HCT116 (cell line): ENCODE data around the gene UBE3C. TPM values are rescaled to one million over a fixed set of nuclear protein-coding genes. Genes with fewer than 3 reads are reported as not detected.
"Not testable (repeated sequence)": the region's sequence is repeated elsewhere in the genome, so short reads cannot be mapped to it uniquely, and the experiment has no call there.

Experiments
- ATAC-seq: fragments of 200-7000 bp; cut with Tn5 transposase; 2 replicates; pipeline ENCODE4 v1.9.1; 2020; ENCODE audit warnings: mild to moderate bottlenecking, moderate library complexity
- BruUV-seq: library from RNA; stranded (reverse); fragments of 400-500 nt; replicated peaks from 2 replicates; lab custom pipeline; 2021; lab: Mats Ljungman, UMichigan
- CTCF ChIA-PET: fragments of 300-600 bp; sonication (Branson Sonifier 250); formaldehyde crosslinking; loops from one replicate; lab custom pipeline; 2021; ENCODE audit warnings: antibody characterized with exemption; lab: Charles Lee
- POLR2A ChIA-PET: fragments of 300-600, 350-600 bp; sonication (Branson Sonifier 250); formaldehyde crosslinking; loops from one replicate; lab custom pipeline; 2021; ENCODE audit warnings: antibody characterized with exemption; lab: Charles Lee
- RAD21 ChIA-PET, 2 experiments: fragments of 300-600 bp; sonication (Branson Sonifier 250); formaldehyde crosslinking; loops; one replicate each; lab custom pipeline; 2023; ENCODE audit warnings: low total read pairs in 2 of 2; ENCODE audit not compliant: uncharacterized antibody in 2 of 2, unreplicated experiment in 2 of 2, low non-redundant PET in 1 of 2; lab: Charles Lee
- DNase-seq: peaks from one replicate; pipeline ENCODE4 v3.0.0-alpha.2; 2010; ENCODE audit warnings: low read depth, low spot score
- H2AFZ ChIP-seq: fragments of 200-600 bp; shearing (Covaris generic), sonication (generic); 2 replicates; pipeline ENCODE4 v1.6.1; 2017; ENCODE audit warnings: low read depth, mixed run types, mixed read lengths, antibody characterized with exemption, low read length; ENCODE audit not compliant: poor library complexity, severe bottlenecking
- H3K27ac ChIP-seq: 2 replicates; pipeline ENCODE4 v1.5.1; 2012; ENCODE audit warnings: low read depth, low read length
- H3K27me3 ChIP-seq: fragments of 200-600 bp; sonication (generic); 2 replicates; pipeline ENCODE4 v1.6.1; 2016; ENCODE audit warnings: mixed run types, low read length, mixed read lengths; ENCODE audit not compliant: insufficient read depth
- H3K36me3 ChIP-seq, 2 experiments: fragments of 200-500 bp in 1 of 2; fragments of 200-600 bp in 1 of 2; sonication (Bioruptor generic) in 1 of 2; sonication (generic) in 1 of 2; 2 replicates each; pipeline versions ENCODE4 v1.5.1 to v1.6.1; 2014 to 2016; ENCODE audit warnings: low read length in 2 of 2, inconsistent platforms in 1 of 2, mixed read lengths in 1 of 2, mixed run types in 1 of 2; ENCODE audit not compliant: insufficient read depth in 2 of 2, control insufficient read depth in 1 of 2
- H3K4me1 ChIP-seq, 2 experiments: fragments of 200-600 bp in 1 of 2; sonication (generic) in 1 of 2; 2 replicates each; pipeline versions ENCODE4 v1.5.1 to v1.6.1; 2012 to 2017; ENCODE audit warnings: low read length in 2 of 2, inconsistent platforms in 1 of 2, mild to moderate bottlenecking in 1 of 2, mixed read lengths in 1 of 2, mixed run types in 1 of 2, moderate library complexity in 1 of 2; ENCODE audit not compliant: insufficient read depth in 2 of 2, control insufficient read depth in 1 of 2
- H3K4me2 ChIP-seq: fragments of 200-600 bp; sonication (generic); 2 replicates; pipeline ENCODE4 v1.6.1; 2017; ENCODE audit warnings: mixed run types, low read length, mixed read lengths
- H3K4me3 ChIP-seq, 2 experiments: fragments of 200-600 bp in 1 of 2; sonication (generic) in 1 of 2; replicated peaks in 1 of 2; 2 replicates each; pipeline ENCODE4 v1.5.1; 2011 to 2016; ENCODE audit warnings: low read length in 2 of 2, control low read depth in 1 of 2, low read depth in 1 of 2, mild to moderate bottlenecking in 1 of 2, mixed read lengths in 1 of 2, mixed run types in 1 of 2
- H3K79me2 ChIP-seq: fragments of 200-600 bp; sonication (generic); 2 replicates; pipeline ENCODE4 v1.6.1; 2017; ENCODE audit warnings: mild to moderate bottlenecking, mixed run types, low read length, moderate library complexity, mixed read lengths; ENCODE audit not compliant: insufficient read depth
- H3K9ac ChIP-seq: fragments of 200-600 bp; sonication (generic); 2 replicates; pipeline ENCODE4 v1.6.1; 2016; ENCODE audit warnings: low read length, mixed read lengths
- H3K9me2 ChIP-seq: fragments of 200-600 bp; sonication (generic), shearing (Covaris generic); 2 replicates; pipeline ENCODE4 v1.6.1; 2017; ENCODE audit warnings: mixed run types, mild to moderate bottlenecking, moderate library complexity; ENCODE audit not compliant: insufficient read depth
- H3K9me3 ChIP-seq, 2 experiments: fragments of 200-500 bp in 1 of 2; fragments of 200-600 bp in 1 of 2; sonication (Bioruptor generic) in 1 of 2; sonication (generic) in 1 of 2; 2 replicates each; pipeline ENCODE4 v1.6.1; 2014 to 2017; ENCODE audit warnings: low read length in 2 of 2, mixed read lengths in 2 of 2, inconsistent platforms in 1 of 2, low read depth in 1 of 2, mild to moderate bottlenecking in 1 of 2, mixed run types in 1 of 2, moderate library complexity in 1 of 2; ENCODE audit not compliant: control insufficient read depth in 1 of 2, insufficient read depth in 1 of 2
- H4K20me1 ChIP-seq: fragments of 200-600 bp; sonication (generic), shearing (Covaris generic); 2 replicates; pipeline ENCODE4 v1.6.1; 2017; ENCODE audit warnings: mixed run types, mild to moderate bottlenecking, moderate library complexity; ENCODE audit not compliant: insufficient read depth
- CBX3 ChIP-seq: IDR thresholded peaks from 2 replicates; pipeline ENCODE4 v1.6.1; 2012; ENCODE audit warnings: low read depth
- CEBPB ChIP-seq: IDR thresholded peaks from 2 replicates; pipeline ENCODE4 v1.6.1; 2012; ENCODE audit warnings: low read depth
- EGR1 ChIP-seq: IDR thresholded peaks from 2 replicates; pipeline ENCODE4 v1.6.1; 2012; ENCODE audit warnings: low read depth
- ELF1 ChIP-seq: IDR thresholded peaks from 2 replicates; pipeline ENCODE4 v1.6.1; 2012; ENCODE audit warnings: low read depth, borderline replicate concordance
- EZH2 ChIP-seq: fragments of 200-600 bp; sonication (generic); IDR thresholded peaks from 2 replicates; pipeline ENCODE4 v1.6.1; 2017; ENCODE audit warnings: antibody characterized with exemption, mixed run types
- EZH2phosphoT487 ChIP-seq: fragments of 200-600 bp; IDR thresholded peaks from 2 replicates; pipeline ENCODE4 v1.6.1; 2018; ENCODE audit warnings: antibody characterized with exemption, borderline replicate concordance
- FOSL1 ChIP-seq: IDR thresholded peaks from 2 replicates; pipeline ENCODE4 v1.6.1; 2012; ENCODE audit warnings: low read depth
- JUND ChIP-seq: IDR thresholded peaks from 2 replicates; pipeline ENCODE4 v1.6.1; 2012
- POLR2A ChIP-seq: IDR thresholded peaks from 2 replicates; pipeline ENCODE4 v1.7.0; 2011; ENCODE audit warnings: borderline replicate concordance; ENCODE audit not compliant: insufficient read depth, insufficient read length; ENCODE audit errors: extremely low read depth
- POLR2AphosphoS5 ChIP-seq: IDR thresholded peaks from 2 replicates; pipeline ENCODE4 v1.6.1; 2011; ENCODE audit warnings: mild to moderate bottlenecking, low read depth, low read length, moderate library complexity
- SRF ChIP-seq: IDR thresholded peaks from 2 replicates; pipeline ENCODE4 v1.6.1; 2012; ENCODE audit warnings: low read depth
- TCF7L2 ChIP-seq: IDR thresholded peaks from 2 replicates; pipeline ENCODE4 v1.7.0; 2011; ENCODE audit warnings: borderline replicate concordance, inconsistent platforms; ENCODE audit not compliant: insufficient read depth, insufficient read length; ENCODE audit errors: extremely low read depth
- ZNF274 ChIP-seq: fragments of 200-500 bp; sonication (Bioruptor generic); IDR thresholded peaks from 2 replicates; pipeline ENCODE4 v1.6.1; 2014; ENCODE audit warnings: mild to moderate bottlenecking, low read depth, low read length, inconsistent platforms
- intact Hi-C: fragments of 100-400 bp; cut with micrococcal nuclease; formaldehyde crosslinking; loops from 2 replicates; pipeline ENCODE4 v1.10.0; 2022
- total RNA-seq: library from RNA; stranded (reverse); gene quantifications from one replicate; pipeline ENCODE4 v1.2.1, GENCODE V29; 2021; ENCODE audit not compliant: unreplicated experiment
- TF ChIP-seq, protein P1 (sequence below): IDR thresholded peaks from 2 replicates; pipeline ENCODE4 v1.6.1; 2012; ENCODE audit warnings: low read depth

The UBE3C gene
- total RNA-seq, 1 experiment from 2014 or later: 68.3 TPM

DNA sequence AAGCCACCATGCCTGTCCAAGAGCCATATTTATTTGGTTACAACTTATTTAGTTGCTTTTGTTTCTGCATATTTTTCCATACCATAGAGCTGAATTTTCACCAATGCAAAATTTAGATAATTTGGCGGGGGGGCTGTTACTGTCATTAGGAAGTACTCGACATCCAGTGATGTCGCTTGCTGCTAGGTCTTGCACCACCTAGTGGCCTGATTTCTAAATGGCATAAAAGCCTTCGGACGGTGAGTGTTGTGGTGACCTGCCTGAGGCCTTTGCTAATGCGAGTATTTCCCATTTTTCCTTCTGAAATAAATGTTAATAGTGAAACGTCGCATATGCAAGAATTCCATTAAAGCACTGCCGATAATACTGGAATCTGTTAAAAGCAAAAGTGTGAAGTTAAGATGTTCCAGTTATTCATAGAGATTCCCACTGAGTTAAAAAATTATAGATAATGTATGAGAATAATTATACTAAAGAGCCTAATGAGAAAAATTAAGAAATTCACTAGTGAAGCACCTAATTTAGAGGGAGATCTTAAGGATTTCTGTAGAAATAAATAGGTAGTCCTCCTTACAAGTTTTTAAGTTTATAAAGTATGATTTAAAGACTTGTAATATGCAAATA is 112.0 kb downstream of the UBE3C start (continued):
- no peak; the same call in 1 of the 2 replicates for TF ChIP-seq ELF1

DNA sequence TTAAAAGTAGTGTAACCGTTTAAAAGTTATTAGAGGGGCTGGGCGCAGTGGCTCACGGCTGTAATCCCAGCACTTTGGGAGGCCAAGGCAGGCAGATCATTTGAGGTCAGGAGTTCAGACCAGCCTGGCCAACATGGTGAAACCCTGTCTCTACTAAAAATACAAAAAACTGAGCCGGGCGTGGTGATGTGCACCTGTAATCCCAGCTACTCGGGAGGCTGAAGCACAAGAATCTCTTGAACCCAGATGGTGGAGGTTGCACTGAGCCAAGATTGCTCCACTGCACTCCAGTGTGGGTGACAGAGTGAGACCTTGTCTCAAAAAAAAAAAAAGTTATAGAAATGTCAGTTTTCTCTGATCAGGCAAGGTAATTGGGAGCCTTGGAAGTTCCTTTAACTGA is 113.1 kb downstream of the UBE3C start:
- H3K4me3 ChIP-seq, ATAC-seq, intact Hi-C loops, H3K4me2 ChIP-seq, H2AFZ ChIP-seq, H3K9ac ChIP-seq, CTCF ChIA-PET, DNase-seq, H3K4me1 ChIP-seq, H3K9me2 ChIP-seq, H3K27me3 ChIP-seq, RAD21 ChIA-PET, H3K9me3 ChIP-seq, POLR2A ChIA-PET, BruUV-seq, H3K27ac ChIP-seq, H3K79me2 ChIP-seq, H4K20me1 ChIP-seq: not testable (repeated sequence)
- H3K36me3 ChIP-seq: peaks cover 13 to 36% of the 10 kb centered on the region in 2 experiments; a peak in 3 of 4 replicates

DNA sequence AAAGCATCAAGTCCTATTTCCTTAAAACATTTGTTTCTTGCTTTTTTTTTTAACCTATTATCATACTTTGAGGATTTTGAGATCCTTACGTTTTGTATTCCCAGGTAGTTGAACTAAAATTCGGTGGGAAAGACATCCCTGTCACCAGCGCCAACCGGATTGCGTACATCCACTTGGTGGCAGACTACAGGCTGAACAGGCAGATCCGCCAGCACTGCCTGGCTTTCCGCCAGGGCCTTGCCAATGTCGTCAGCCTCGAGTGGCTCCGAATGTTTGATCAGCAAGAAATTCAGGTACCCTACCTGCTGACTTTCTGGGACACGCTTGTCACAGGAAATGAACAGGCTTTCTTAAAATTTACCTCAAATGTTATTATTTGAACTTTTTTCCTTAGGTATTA is 115.1 kb downstream of the UBE3C start:
- ATAC-seq (no peak), DNase-seq (no peak)
- no peaks in the 10 kb centered on the region for H3K27me3 ChIP-seq
- ChIA-PET CTCF (no interaction called here), POLR2A (no interaction called here), RAD21 (no interaction called here)
- H3K9me3 ChIP-seq: no peaks in the 10 kb centered on the region
- BruUV-seq: no TSS peak
- H3K4me3 ChIP-seq: no peak overlapping the region
- no peak overlapping the region for H3K27ac ChIP-seq
- H3K9me2 ChIP-seq: no peaks in the 10 kb centered on the region
- peaks cover 3% of the 10 kb centered on the region; the same call in 1 of the 2 replicates for H3K79me2 ChIP-seq
- no peak overlapping the region for H3K9ac ChIP-seq
- H3K4me1 ChIP-seq: no peaks in the 10 kb centered on the region
- no peaks in the 10 kb centered on the region for H4K20me1 ChIP-seq
- H3K4me2 ChIP-seq: no peak overlapping the region
- intact Hi-C loops: no loop called here
- no peak overlapping the region for H2AFZ ChIP-seq
- peaks cover 24 to 42% of the 10 kb centered on the region in 2 experiments; a peak in 3 of 4 replicates for H3K36me3 ChIP-seq
- TF ChIP-seq TCF7L2 (no peak), EZH2 (no peak), POLR2AphosphoS5 (no peak), EGR1 (no peak), JUND (no peak), EZH2phosphoT487 (no peak), POLR2A (no peak), CBX3 (no peak), CEBPB (no peak), ELF1 (no peak), FOSL1 (no peak), ZNF274 (no peak), SRF (no peak)
- TF ChIP-seq, protein P1, sequence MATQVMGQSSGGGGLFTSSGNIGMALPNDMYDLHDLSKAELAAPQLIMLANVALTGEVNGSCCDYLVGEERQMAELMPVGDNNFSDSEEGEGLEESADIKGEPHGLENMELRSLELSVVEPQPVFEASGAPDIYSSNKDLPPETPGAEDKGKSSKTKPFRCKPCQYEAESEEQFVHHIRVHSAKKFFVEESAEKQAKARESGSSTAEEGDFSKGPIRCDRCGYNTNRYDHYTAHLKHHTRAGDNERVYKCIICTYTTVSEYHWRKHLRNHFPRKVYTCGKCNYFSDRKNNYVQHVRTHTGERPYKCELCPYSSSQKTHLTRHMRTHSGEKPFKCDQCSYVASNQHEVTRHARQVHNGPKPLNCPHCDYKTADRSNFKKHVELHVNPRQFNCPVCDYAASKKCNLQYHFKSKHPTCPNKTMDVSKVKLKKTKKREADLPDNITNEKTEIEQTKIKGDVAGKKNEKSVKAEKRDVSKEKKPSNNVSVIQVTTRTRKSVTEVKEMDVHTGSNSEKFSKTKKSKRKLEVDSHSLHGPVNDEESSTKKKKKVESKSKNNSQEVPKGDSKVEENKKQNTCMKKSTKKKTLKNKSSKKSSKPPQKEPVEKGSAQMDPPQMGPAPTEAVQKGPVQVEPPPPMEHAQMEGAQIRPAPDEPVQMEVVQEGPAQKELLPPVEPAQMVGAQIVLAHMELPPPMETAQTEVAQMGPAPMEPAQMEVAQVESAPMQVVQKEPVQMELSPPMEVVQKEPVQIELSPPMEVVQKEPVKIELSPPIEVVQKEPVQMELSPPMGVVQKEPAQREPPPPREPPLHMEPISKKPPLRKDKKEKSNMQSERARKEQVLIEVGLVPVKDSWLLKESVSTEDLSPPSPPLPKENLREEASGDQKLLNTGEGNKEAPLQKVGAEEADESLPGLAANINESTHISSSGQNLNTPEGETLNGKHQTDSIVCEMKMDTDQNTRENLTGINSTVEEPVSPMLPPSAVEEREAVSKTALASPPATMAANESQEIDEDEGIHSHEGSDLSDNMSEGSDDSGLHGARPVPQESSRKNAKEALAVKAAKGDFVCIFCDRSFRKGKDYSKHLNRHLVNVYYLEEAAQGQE: no peak
